Measurements from ENCODE around the gene CHPF2.

- TF ChIP-seq CTCF (IDR thresholded peaks at IDR 0.05), result no peak
- no peak for TF ChIP-seq POLR2A (IDR thresholded peaks at IDR 0.05)
- TF ChIP-seq EP300 (IDR thresholded peaks at IDR 0.05), result no peak
These were observed 22.0 kb downstream of the CHPF2 start for GRCh38 chr7:151254316-151254715.
